ENCODE measurements around the gene BRINP3. TPM values are rescaled to one million over a fixed set of nuclear protein-coding genes. Genes with fewer than 3 reads are reported as not detected.

BRINP3 gene
- polyA plus RNA-seq, 1 donor from 2014 or later, result 7.7 TPM

DNA sequence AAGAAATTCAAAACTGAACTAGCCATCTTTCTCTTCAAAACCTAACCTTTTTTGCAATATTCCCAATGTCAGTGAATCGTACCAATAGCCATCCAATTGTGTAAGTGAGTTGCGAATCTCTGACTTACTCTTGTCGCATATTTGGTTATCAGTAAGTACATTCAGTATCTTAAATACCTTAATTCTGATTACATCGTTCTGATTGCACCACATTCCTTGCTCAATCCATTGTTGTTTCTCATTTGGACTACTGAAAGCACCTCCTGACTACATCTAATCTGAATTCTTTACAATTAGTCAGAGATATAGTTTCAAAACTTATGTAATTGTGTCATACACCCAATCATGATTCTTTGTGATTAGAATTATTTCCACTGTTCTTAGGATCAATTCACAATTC, 16.8 kb upstream of the BRINP3 start:
- H3F3A ChIP-seq (ENCODE audit: insufficient read depth, low read length, poor library complexity, severe bottlenecking), result no peaks in the 10 kb centered on the region
- no peak overlapping the region for H3K9ac ChIP-seq (ENCODE audit: low read length)
- no peaks in the 10 kb centered on the region for H3K9me3 ChIP-seq (ENCODE audit: low read length)
- no peaks in the 10 kb centered on the region for H3K9me2 ChIP-seq (ENCODE audit: insufficient read depth, low read length)
- no peaks in the 10 kb centered on the region for H3K36me3 ChIP-seq (ENCODE audit: insufficient read depth, low read length)
- H3K27me3 ChIP-seq (ENCODE audit: insufficient read depth, low read depth, low read length), result no peaks in the 10 kb centered on the region
- no peak overlapping the region for H3K27ac ChIP-seq (ENCODE audit: low read length)
- no peaks in the 10 kb centered on the region for H3K79me2 ChIP-seq (replicated peaks; ENCODE audit: insufficient read depth, low read length)
- TF ChIP-seq POLR2AphosphoS5 (IDR thresholded peaks at IDR 0.05) (no peak), RAD21 (conservative IDR thresholded peaks at IDR 0.05) (no peak), SMC3 (conservative IDR thresholded peaks at IDR 0.05; ENCODE audit: poor library complexity) (no peak), MXI1 (conservative IDR thresholded peaks at IDR 0.05; ENCODE audit: poor library complexity, severe bottlenecking) (no peak), EZH2 (IDR thresholded peaks at IDR 0.05; ENCODE audit: borderline replicate concordance, insufficient read depth, low read length, poor library complexity, severe bottlenecking) (no peak), EP300 (conservative IDR thresholded peaks at IDR 0.05; ENCODE audit: poor library complexity, severe bottlenecking) (no peak), TAF1 (IDR thresholded peaks at IDR 0.05; ENCODE audit: low read depth) (no peak)
- TF ChIP-seq, protein P1, sequence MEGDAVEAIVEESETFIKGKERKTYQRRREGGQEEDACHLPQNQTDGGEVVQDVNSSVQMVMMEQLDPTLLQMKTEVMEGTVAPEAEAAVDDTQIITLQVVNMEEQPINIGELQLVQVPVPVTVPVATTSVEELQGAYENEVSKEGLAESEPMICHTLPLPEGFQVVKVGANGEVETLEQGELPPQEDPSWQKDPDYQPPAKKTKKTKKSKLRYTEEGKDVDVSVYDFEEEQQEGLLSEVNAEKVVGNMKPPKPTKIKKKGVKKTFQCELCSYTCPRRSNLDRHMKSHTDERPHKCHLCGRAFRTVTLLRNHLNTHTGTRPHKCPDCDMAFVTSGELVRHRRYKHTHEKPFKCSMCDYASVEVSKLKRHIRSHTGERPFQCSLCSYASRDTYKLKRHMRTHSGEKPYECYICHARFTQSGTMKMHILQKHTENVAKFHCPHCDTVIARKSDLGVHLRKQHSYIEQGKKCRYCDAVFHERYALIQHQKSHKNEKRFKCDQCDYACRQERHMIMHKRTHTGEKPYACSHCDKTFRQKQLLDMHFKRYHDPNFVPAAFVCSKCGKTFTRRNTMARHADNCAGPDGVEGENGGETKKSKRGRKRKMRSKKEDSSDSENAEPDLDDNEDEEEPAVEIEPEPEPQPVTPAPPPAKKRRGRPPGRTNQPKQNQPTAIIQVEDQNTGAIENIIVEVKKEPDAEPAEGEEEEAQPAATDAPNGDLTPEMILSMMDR (IDR thresholded peaks at IDR 0.05; ENCODE audit: poor library complexity, severe bottlenecking), result no peak
- TF ChIP-seq, protein P2, sequence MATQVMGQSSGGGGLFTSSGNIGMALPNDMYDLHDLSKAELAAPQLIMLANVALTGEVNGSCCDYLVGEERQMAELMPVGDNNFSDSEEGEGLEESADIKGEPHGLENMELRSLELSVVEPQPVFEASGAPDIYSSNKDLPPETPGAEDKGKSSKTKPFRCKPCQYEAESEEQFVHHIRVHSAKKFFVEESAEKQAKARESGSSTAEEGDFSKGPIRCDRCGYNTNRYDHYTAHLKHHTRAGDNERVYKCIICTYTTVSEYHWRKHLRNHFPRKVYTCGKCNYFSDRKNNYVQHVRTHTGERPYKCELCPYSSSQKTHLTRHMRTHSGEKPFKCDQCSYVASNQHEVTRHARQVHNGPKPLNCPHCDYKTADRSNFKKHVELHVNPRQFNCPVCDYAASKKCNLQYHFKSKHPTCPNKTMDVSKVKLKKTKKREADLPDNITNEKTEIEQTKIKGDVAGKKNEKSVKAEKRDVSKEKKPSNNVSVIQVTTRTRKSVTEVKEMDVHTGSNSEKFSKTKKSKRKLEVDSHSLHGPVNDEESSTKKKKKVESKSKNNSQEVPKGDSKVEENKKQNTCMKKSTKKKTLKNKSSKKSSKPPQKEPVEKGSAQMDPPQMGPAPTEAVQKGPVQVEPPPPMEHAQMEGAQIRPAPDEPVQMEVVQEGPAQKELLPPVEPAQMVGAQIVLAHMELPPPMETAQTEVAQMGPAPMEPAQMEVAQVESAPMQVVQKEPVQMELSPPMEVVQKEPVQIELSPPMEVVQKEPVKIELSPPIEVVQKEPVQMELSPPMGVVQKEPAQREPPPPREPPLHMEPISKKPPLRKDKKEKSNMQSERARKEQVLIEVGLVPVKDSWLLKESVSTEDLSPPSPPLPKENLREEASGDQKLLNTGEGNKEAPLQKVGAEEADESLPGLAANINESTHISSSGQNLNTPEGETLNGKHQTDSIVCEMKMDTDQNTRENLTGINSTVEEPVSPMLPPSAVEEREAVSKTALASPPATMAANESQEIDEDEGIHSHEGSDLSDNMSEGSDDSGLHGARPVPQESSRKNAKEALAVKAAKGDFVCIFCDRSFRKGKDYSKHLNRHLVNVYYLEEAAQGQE (IDR thresholded peaks at IDR 0.05; ENCODE audit: borderline replicate concordance), result no peak
- H3K4me3 ChIP-seq (ENCODE audit: low read length), result no peak overlapping the region
- H2AFZ ChIP-seq (ENCODE audit: low read depth, low read length), result no peak overlapping the region
- no peak overlapping the region for H3K4me2 ChIP-seq (ENCODE audit: low read length)
- no peaks in the 10 kb centered on the region for H4K20me1 ChIP-seq (ENCODE audit: insufficient read depth)

DNA sequence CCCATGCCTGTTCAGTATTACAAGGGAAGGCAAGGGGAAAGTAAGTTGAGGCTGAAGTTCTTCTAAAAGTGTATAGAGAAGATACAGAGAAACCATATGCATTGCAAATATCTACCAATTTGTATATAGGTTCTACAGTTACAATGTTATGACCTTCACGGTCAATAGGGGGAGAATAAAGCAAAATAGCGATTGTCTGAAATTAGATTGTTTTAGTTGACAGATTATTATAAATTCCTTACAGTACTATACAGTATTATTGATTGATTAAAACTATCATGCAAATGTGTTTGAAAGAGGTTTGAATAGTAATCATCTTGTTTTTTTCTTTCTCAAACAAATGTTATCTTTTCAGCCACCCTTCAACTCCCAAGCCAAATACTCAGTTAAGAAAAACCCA, 13.7 kb upstream of the BRINP3 start:
- H3K4me2 ChIP-seq (ENCODE audit: low read length), result no peak overlapping the region
- no peak overlapping the region for H3K27ac ChIP-seq (ENCODE audit: low read length)
- no peaks in the 10 kb centered on the region for H3K79me2 ChIP-seq (replicated peaks; ENCODE audit: insufficient read depth, low read length)
- no peak overlapping the region for H2AFZ ChIP-seq (ENCODE audit: low read depth, low read length)
- no peaks in the 10 kb centered on the region for H3K27me3 ChIP-seq (ENCODE audit: insufficient read depth, low read depth, low read length)
- TF ChIP-seq EP300 (conservative IDR thresholded peaks at IDR 0.05; ENCODE audit: poor library complexity, severe bottlenecking), result no peak
- no peaks in the 10 kb centered on the region for H3K36me3 ChIP-seq (ENCODE audit: insufficient read depth, low read length)
- H4K20me1 ChIP-seq (ENCODE audit: insufficient read depth), result no peaks in the 10 kb centered on the region
- no peak overlapping the region for H3K4me3 ChIP-seq (ENCODE audit: low read length)
- H3F3A ChIP-seq (ENCODE audit: insufficient read depth, low read length, poor library complexity, severe bottlenecking), result no peaks in the 10 kb centered on the region
- no peak overlapping the region for H3K9ac ChIP-seq (ENCODE audit: low read length)
- no peaks in the 10 kb centered on the region for H3K9me3 ChIP-seq (ENCODE audit: low read length)
- H3K9me2 ChIP-seq (ENCODE audit: insufficient read depth, low read length), result no peaks in the 10 kb centered on the region

DNA sequence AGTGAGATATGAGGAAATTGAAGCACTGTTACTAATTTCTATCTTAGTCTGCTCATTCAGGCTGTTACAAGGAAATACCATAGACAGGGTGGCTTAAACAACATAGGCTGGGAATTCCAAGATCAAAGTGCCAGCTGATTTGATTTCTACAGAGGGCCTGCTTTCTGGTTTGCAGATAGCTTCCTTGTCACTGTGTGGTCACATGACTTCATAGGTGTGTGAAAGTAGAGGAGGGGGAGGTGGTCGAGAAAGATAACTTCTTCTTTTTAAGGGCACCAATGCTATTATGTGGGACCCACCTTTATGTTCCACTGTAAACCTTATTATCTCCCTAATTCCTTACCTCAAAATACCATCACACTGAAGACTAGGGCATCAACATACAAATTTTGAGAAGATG, 6.4 kb upstream of the BRINP3 start:
- Histone ChIP-seq H3K79me2 (replicated peaks; ENCODE audit: insufficient read depth, low read length) (no peaks in the 10 kb centered on the region), H3K27ac (ENCODE audit: low read length) (no peak overlapping the region), H3K4me2 (ENCODE audit: low read length) (no peak overlapping the region), H3K9me2 (ENCODE audit: insufficient read depth, low read length) (no peaks in the 10 kb centered on the region), H4K20me1 (ENCODE audit: insufficient read depth) (no peaks in the 10 kb centered on the region), H2AFZ (ENCODE audit: low read depth, low read length) (no peak overlapping the region), H3K36me3 (ENCODE audit: insufficient read depth, low read length) (no peaks in the 10 kb centered on the region), H3F3A (ENCODE audit: insufficient read depth, low read length, poor library complexity, severe bottlenecking) (no peaks in the 10 kb centered on the region), H3K27me3 (ENCODE audit: insufficient read depth, low read depth, low read length) (no peaks in the 10 kb centered on the region), H3K9ac (ENCODE audit: low read length) (no peak overlapping the region), H3K9me3 (ENCODE audit: low read length) (no peaks in the 10 kb centered on the region), H3K4me3 (ENCODE audit: low read length) (no peak overlapping the region)
- TF ChIP-seq TAF1 (IDR thresholded peaks at IDR 0.05; ENCODE audit: low read depth) (no peak), SMC3 (conservative IDR thresholded peaks at IDR 0.05; ENCODE audit: poor library complexity) (no peak), EZH2 (IDR thresholded peaks at IDR 0.05; ENCODE audit: borderline replicate concordance, insufficient read depth, low read length, poor library complexity, severe bottlenecking) (no peak), POLR2AphosphoS5 (IDR thresholded peaks at IDR 0.05) (no peak), EP300 (conservative IDR thresholded peaks at IDR 0.05; ENCODE audit: poor library complexity, severe bottlenecking) (no peak), RAD21 (conservative IDR thresholded peaks at IDR 0.05) (no peak), MXI1 (conservative IDR thresholded peaks at IDR 0.05; ENCODE audit: poor library complexity, severe bottlenecking) (no peak)
- TF ChIP-seq, protein P1 (IDR thresholded peaks at IDR 0.05; ENCODE audit: poor library complexity, severe bottlenecking), result no peak
- TF ChIP-seq, protein P2 (IDR thresholded peaks at IDR 0.05; ENCODE audit: borderline replicate concordance), result no peak
